ENCODE results near the gene C3orf80. TPM values are rescaled to one million over a fixed set of nuclear protein-coding genes. Genes with fewer than 3 reads are reported as not detected.

The C3orf80 gene
- polyA plus RNA-seq, 2 of the 4 experiments (the other 2 are of a cell fraction) = 1.7 to 3.7 TPM

GRCh38 chr3:160257606-160258005, 32.4 kb downstream of the C3orf80 start:
- no peak for TF ChIP-seq HEYL (CRISPR knock-in tag; IDR thresholded peaks at IDR 0.05)
- TF ChIP-seq CHD4 (IDR thresholded peaks at IDR 0.05; ENCODE audit: borderline replicate concordance) = no peak
- no peak for TF ChIP-seq REST (IDR thresholded peaks at IDR 0.05)
- no peak for TF ChIP-seq HDAC2 (IDR thresholded peaks at IDR 0.05)
- no peak for TF ChIP-seq USF2 (IDR thresholded peaks at IDR 0.05)
- TF ChIP-seq CBX8 (IDR thresholded peaks at IDR 0.05) = no peak
- TF ChIP-seq FOSB (CRISPR knock-in tag; IDR thresholded peaks at IDR 0.05) = no peak
- TF ChIP-seq RCOR1 (IDR thresholded peaks at IDR 0.05; ENCODE audit: low read depth, low read length) = no peak
- TF ChIP-seq POLR2A (IDR thresholded peaks at IDR 0.05; ENCODE audit: low read length) = no peak
- no peak for TF ChIP-seq NR3C1 (IDR thresholded peaks at IDR 0.05)
- no peak for TF ChIP-seq ZFP36 (IDR thresholded peaks at IDR 0.05; ENCODE audit: borderline replicate concordance, partially characterized antibody)
- no peak for TF ChIP-seq EHF (CRISPR knock-in tag; IDR thresholded peaks at IDR 0.05)
- TF ChIP-seq KDM1A (IDR thresholded peaks at IDR 0.05; ENCODE audit: low read depth) = no peak
- TF ChIP-seq HMGXB4 (CRISPR knock-in tag; IDR thresholded peaks at IDR 0.05; ENCODE audit: borderline replicate concordance) = no peak
- TF ChIP-seq E2F6 (IDR thresholded peaks at IDR 0.05; ENCODE audit: borderline replicate concordance, low read depth) = no peak
- no peak for TF ChIP-seq EP300 (IDR thresholded peaks at IDR 0.05)
- no peak for TF ChIP-seq BCL3 (IDR thresholded peaks at IDR 0.05)
- no peak for TF ChIP-seq ZC3H11A (IDR thresholded peaks at IDR 0.05)
- TF ChIP-seq PBX3 (IDR thresholded peaks at IDR 0.05) = no peak
- TF ChIP-seq JUNB (IDR thresholded peaks at IDR 0.05) = no peak
- Histone ChIP-seq H3K27ac (no peak overlapping the region), H3K4me2 (no peak overlapping the region), H3K4me1 (no peaks in the 10 kb centered on the region), H3K9me3 (no peaks in the 10 kb centered on the region), H3K4me3 (no peak overlapping the region)
- ChIA-PET CTCF (no interaction called here), POLR2A (no interaction called here)
- DNase-seq (ENCODE audit: low read depth in 1 of 2, low spot score in 1 of 2) = no peak
- ATAC-seq = no peak
- WGBS (ENCODE audit: missing lambda C conversion rate) = 92% methylated on average over 2 of the region's 2 CpGs
- FAIRE-seq = no peak

- H3K4me1 ChIP-seq = no peaks in the 10 kb centered on the region
- ATAC-seq (no peak), FAIRE-seq (no peak), DNase-seq (ENCODE audit: low read depth in 1 of 2, low spot score in 1 of 2) (no peak)
- 85% methylated on average over 1 of the region's 1 CpG for WGBS (ENCODE audit: missing lambda C conversion rate)
- H3K4me2 ChIP-seq = no peak overlapping the region
- CTCF ChIA-PET = no interaction called here
- no peaks in the 10 kb centered on the region for H3K9me3 ChIP-seq
- H3K27ac ChIP-seq = no peak overlapping the region
- POLR2A ChIA-PET = no interaction called here
- H3K4me3 ChIP-seq = no peak overlapping the region
- TF ChIP-seq EHMT2 (IDR thresholded peaks at IDR 0.05; ENCODE audit: low read depth) = no peak
- no peak for TF ChIP-seq MYC (IDR thresholded peaks at IDR 0.05; ENCODE audit: borderline replicate concordance, low read length)
- TF ChIP-seq MAX (IDR thresholded peaks at IDR 0.05) = no peak
- TF ChIP-seq HES2 (IDR thresholded peaks at IDR 0.05) = no peak
- no peak for TF ChIP-seq REST (IDR thresholded peaks at IDR 0.05)
- TF ChIP-seq PBX3 (IDR thresholded peaks at IDR 0.05) = no peak
Observed at GRCh38 chr3:160259589-160259988, 34.4 kb downstream of the C3orf80 start.

Data from A549 (cell line).